HEK293 (cell line): ENCODE measurements around the gene ARHGEF4.
A peak's percentile ranks its signal among the peaks of the same experiment; 100 is the strongest.

Experiments
- CTCF ChIA-PET: fragments of 350-600 bp; formaldehyde crosslinking; extraction: SDS; loops from one replicate; lab custom pipeline; 2021; ENCODE audit warnings: antibody characterized with exemption; lab: Yijun Ruan, JAX
- POLR2A ChIA-PET: fragments of 300-600 bp; formaldehyde crosslinking; extraction: SDS; loops from one replicate; lab custom pipeline; 2020; ENCODE audit warnings: antibody characterized with exemption, inconsistent platforms; lab: Yijun Ruan, JAX
- H3K27ac ChIP-seq: fragments of 200-500 bp; sonication (Bioruptor generic); 2 replicates; pipeline ENCODE4 v1.5.1; 2014; ENCODE audit warnings: low read depth, low read length, control low read depth, inconsistent platforms; ENCODE audit errors: extremely low read depth
- H3K36me3 ChIP-seq, 2 experiments: fragments of 200-500 bp in 1 of 2; sonication (Bioruptor generic) in 1 of 2; 1 replicate in 1 of 2; 2 replicates in 1 of 2; pipeline ENCODE4 v1.5.1; 2014 to 2017; ENCODE audit warnings: inconsistent platforms in 2 of 2, low read length in 2 of 2; ENCODE audit not compliant: control insufficient read depth in 2 of 2, insufficient read depth in 1 of 2
- H3K4me1 ChIP-seq: fragments of 200-500 bp; sonication (Bioruptor generic); 2 replicates; pipeline ENCODE4 v1.5.1; 2014; ENCODE audit warnings: mild to moderate bottlenecking, low read length, inconsistent platforms; ENCODE audit not compliant: control insufficient read depth, insufficient read depth
- H3K4me3 ChIP-seq: 2 replicates; pipeline ENCODE4 v1.5.1; 2011; ENCODE audit warnings: low read depth, mild to moderate bottlenecking, control low read depth, low read length, moderate library complexity
- H3K9me3 ChIP-seq: fragments of 200-500 bp; sonication (Bioruptor generic); 2 replicates; pipeline ENCODE4 v1.5.1; 2014; ENCODE audit warnings: low read depth, low read length, inconsistent platforms; ENCODE audit not compliant: control insufficient read depth, insufficient read depth
- KLF10 ChIP-seq: fragments of 450-650 bp; IDR thresholded peaks from 2 replicates; pipeline ENCODE4 v1.5.1; 2018; ENCODE audit warnings: missing biosample characterization, mild to moderate bottlenecking, missing genetic modification characterization
- WT1 ChIP-seq: fragments of 450-650 bp; formaldehyde crosslinking; IDR thresholded peaks from 2 replicates; pipeline ENCODE4 v1.5.1; 2016; ENCODE audit warnings: missing biosample characterization, missing genetic modification characterization
- ZFP69B ChIP-seq: fragments of 450-650 bp; formaldehyde crosslinking; IDR thresholded peaks from 2 replicates; pipeline ENCODE4 v1.5.1; 2016; ENCODE audit warnings: missing biosample characterization, missing genetic modification characterization
- ZNF133 ChIP-seq: fragments of 450-650 bp; formaldehyde crosslinking; IDR thresholded peaks from 2 replicates; pipeline ENCODE4 v1.5.1; 2016; ENCODE audit warnings: missing biosample characterization, missing genetic modification characterization
- ZNF311 ChIP-seq: fragments of 450-650 bp; formaldehyde crosslinking; IDR thresholded peaks from 2 replicates; pipeline ENCODE4 v1.5.1; 2017; ENCODE audit warnings: missing biosample characterization, missing genetic modification characterization, borderline replicate concordance
- ZNF341 ChIP-seq: fragments of 450-650 bp; formaldehyde crosslinking; IDR thresholded peaks from 2 replicates; pipeline ENCODE4; 2016; ENCODE audit warnings: low read depth, missing biosample characterization, missing genetic modification characterization
- ZNF391 ChIP-seq: fragments of 450-650 bp; formaldehyde crosslinking; IDR thresholded peaks from 2 replicates; pipeline ENCODE4 v1.5.1; 2016; ENCODE audit warnings: low read depth, missing biosample characterization, missing genetic modification characterization, borderline replicate concordance
- ZNF624 ChIP-seq: fragments of 450-650 bp; formaldehyde crosslinking; IDR thresholded peaks from 2 replicates; pipeline ENCODE4 v1.5.1; 2017; ENCODE audit warnings: missing biosample characterization, missing genetic modification characterization
- ZNF76 ChIP-seq: fragments of 450-650 bp; formaldehyde crosslinking; IDR thresholded peaks from 2 replicates; pipeline ENCODE4; 2016; ENCODE audit warnings: low read depth, missing biosample characterization, missing genetic modification characterization, borderline replicate concordance
- TF ChIP-seq, protein P1 (sequence below): fragments of 450-650 bp; formaldehyde crosslinking; IDR thresholded peaks from 2 replicates; pipeline ENCODE4 v1.5.1; 2016; ENCODE audit warnings: missing biosample characterization, missing genetic modification characterization
- TF ChIP-seq, protein P2 (sequence below): fragments of 450-650 bp; formaldehyde crosslinking; IDR thresholded peaks from 2 replicates; pipeline ENCODE4 v1.5.1; 2016; ENCODE audit warnings: missing biosample characterization, missing genetic modification characterization
- TF ChIP-seq, protein P3 (sequence below): fragments of 450-650 bp; formaldehyde crosslinking; conservative IDR thresholded peaks from 2 replicates; pipeline ENCODE4 v1.5.1; 2016; ENCODE audit warnings: low read depth, missing biosample characterization, missing genetic modification characterization
- TF ChIP-seq, protein P4 (sequence below): fragments of 450-650 bp; formaldehyde crosslinking; IDR thresholded peaks from 2 replicates; pipeline ENCODE4 v1.5.1; 2016; ENCODE audit warnings: missing biosample characterization, missing genetic modification characterization
- TF ChIP-seq, protein P5 (sequence below): fragments of 450-650 bp; formaldehyde crosslinking; IDR thresholded peaks from 2 replicates; pipeline ENCODE4 v1.5.1; 2016; ENCODE audit warnings: missing biosample characterization, missing genetic modification characterization

The ARHGEF4 gene

DNA sequence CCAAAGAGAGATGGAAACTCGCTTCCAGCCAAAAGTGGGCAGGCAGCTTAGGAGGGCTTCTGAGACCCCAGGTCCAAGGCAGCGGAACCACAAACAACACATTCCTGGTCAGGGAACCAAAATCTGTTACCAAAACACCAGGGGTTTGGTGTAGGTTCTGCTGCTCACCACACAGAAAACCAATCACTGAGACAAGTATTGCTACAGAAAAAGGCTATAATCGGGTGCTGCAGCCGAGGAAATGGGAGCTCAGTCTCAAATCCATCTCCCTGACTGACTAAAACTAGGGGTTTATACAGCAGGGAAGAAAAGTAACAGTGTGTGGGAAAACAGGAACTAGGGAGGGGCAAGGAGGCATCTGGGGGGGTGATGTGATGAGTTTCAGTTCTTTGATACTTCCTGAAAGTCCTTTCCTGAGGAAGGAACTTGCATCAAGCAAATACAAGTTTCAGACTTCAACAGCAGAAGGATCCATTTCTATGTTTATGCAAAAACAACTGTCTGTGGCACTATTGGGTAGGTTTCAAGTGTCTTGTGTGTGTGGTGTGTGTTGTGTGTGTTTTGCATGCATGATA lies 148.6 kb downstream of the ARHGEF4 start:
- no peaks in the 10 kb centered on the region for H3K9me3 ChIP-seq
- no peaks in the 10 kb centered on the region for H3K36me3 ChIP-seq
- ChIA-PET POLR2A (no interaction called here), CTCF (interaction anchor here (0.6 kb wide), 1 partner anchor 475 kb away, joined by 3 read pairs; no protein-coding TSS in a partner anchor)
- TF ChIP-seq ZNF311 (tag by site-specific recombination) = no peak
- TF ChIP-seq WT1 (tag by site-specific recombination) = no peak
- TF ChIP-seq, protein P1, sequence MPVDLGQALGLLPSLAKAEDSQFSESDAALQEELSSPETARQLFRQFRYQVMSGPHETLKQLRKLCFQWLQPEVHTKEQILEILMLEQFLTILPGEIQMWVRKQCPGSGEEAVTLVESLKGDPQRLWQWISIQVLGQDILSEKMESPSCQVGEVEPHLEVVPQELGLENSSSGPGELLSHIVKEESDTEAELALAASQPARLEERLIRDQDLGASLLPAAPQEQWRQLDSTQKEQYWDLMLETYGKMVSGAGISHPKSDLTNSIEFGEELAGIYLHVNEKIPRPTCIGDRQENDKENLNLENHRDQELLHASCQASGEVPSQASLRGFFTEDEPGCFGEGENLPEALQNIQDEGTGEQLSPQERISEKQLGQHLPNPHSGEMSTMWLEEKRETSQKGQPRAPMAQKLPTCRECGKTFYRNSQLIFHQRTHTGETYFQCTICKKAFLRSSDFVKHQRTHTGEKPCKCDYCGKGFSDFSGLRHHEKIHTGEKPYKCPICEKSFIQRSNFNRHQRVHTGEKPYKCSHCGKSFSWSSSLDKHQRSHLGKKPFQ = no peak
- TF ChIP-seq ZNF391 (tag by site-specific recombination) = no peak
- TF ChIP-seq ZNF76 = no peak
- no peak for TF ChIP-seq ZNF133 (tag by site-specific recombination)
- H3K4me3 ChIP-seq = no peak overlapping the region
- H3K4me1 ChIP-seq = no peaks in the 10 kb centered on the region
- no peak overlapping the region for H3K27ac ChIP-seq

DNA sequence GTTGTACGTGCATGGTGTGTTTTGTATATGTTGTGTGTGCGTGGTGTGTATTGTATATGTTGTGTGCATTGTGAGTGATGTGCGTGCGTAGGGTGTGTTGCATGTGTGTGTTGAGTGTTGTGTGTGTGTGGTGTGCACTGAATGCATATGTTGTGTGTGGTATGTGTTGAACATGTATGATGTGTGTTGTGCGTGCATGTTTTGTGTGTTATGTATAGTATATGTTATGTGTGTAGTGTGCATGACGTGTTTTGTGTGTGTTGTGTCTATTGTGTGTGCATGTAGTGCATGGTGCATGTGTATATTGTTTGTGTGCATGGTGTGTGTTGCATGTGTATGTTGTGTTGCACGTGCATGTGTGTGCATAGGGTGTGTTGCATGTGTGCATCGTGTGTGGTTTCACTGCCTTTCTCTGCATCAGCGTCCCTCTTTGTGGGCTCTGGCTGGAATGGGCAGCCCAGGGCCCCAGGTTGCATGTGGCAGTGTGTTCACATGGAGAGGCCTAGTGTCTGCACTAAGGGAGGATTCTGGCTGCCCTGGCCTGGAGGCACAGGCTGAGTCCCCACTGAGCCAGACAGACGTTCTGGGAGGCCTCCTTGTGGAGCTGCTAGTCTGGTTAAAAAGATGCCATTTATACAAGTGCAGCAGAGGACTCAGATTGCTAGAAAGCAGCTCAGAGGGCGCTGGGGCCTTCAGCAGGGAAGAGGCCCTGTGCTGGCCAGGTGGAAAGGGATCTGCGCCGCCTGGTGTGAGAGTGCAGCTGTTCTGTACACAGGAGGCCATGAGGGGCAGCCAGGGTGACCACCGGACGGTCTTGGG lies 149.3 kb downstream of the ARHGEF4 start:
- H3K36me3 ChIP-seq = no peaks in the 10 kb centered on the region
- ChIA-PET CTCF (no interaction called here), POLR2A (no interaction called here)
- no peak overlapping the region for H3K4me3 ChIP-seq
- no peaks in the 10 kb centered on the region for H3K4me1 ChIP-seq
- TF ChIP-seq, protein P1 = 0 out of 2 replicates have a peak, but pooled peaks have one; percentile 22
- no peak for TF ChIP-seq KLF10
- TF ChIP-seq, protein P2, sequence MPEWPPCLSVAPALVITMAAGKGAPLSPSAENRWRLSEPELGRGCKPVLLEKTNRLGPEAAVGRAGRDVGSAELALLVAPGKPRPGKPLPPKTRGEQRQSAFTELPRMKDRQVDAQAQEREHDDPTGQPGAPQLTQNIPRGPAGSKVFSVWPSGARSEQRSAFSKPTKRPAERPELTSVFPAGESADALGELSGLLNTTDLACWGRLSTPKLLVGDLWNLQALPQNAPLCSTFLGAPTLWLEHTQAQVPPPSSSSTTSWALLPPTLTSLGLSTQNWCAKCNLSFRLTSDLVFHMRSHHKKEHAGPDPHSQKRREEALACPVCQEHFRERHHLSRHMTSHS (tag by site-specific recombination) = no peak
- H3K9me3 ChIP-seq = no peaks in the 10 kb centered on the region
- no peak overlapping the region for H3K27ac ChIP-seq

DNA sequence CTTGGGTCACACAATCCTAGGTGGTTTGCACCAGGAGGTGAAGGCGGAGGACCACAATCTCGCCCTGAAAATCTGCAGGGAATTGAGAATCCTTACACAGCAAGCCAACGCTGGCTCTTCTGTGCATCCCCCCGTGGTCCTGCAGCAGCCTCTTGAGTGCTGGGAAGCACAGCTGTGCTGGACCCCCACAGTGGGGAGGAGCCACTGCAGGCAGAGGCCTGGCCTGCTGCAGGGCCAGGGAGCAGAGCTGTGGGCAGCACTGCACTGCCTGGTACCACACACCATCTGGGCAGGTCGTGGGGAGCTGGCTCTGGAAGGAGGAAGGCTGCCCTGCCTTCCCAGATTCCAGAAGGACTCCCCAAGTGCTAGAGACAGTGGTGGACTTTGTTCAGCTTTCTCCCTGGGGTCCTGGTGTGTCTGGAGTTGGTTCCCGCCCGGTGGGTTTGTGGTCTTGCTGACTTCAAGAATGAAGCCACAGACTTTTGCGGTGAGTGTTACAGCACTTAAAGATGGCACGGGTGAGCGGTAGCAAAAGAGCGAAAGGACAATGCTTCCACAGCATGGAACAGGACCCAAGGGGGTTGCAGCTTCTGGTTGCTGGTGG lies 150.3 kb downstream of the ARHGEF4 start:
- H3K27ac ChIP-seq = no peak overlapping the region
- ChIA-PET POLR2A (no interaction called here), CTCF (interaction anchor here (0.6 kb wide), 1 partner anchor 378 kb away, joined by 3 read pairs; no protein-coding TSS in a partner anchor)
- no peaks in the 10 kb centered on the region for H3K4me1 ChIP-seq
- TF ChIP-seq, protein P3, sequence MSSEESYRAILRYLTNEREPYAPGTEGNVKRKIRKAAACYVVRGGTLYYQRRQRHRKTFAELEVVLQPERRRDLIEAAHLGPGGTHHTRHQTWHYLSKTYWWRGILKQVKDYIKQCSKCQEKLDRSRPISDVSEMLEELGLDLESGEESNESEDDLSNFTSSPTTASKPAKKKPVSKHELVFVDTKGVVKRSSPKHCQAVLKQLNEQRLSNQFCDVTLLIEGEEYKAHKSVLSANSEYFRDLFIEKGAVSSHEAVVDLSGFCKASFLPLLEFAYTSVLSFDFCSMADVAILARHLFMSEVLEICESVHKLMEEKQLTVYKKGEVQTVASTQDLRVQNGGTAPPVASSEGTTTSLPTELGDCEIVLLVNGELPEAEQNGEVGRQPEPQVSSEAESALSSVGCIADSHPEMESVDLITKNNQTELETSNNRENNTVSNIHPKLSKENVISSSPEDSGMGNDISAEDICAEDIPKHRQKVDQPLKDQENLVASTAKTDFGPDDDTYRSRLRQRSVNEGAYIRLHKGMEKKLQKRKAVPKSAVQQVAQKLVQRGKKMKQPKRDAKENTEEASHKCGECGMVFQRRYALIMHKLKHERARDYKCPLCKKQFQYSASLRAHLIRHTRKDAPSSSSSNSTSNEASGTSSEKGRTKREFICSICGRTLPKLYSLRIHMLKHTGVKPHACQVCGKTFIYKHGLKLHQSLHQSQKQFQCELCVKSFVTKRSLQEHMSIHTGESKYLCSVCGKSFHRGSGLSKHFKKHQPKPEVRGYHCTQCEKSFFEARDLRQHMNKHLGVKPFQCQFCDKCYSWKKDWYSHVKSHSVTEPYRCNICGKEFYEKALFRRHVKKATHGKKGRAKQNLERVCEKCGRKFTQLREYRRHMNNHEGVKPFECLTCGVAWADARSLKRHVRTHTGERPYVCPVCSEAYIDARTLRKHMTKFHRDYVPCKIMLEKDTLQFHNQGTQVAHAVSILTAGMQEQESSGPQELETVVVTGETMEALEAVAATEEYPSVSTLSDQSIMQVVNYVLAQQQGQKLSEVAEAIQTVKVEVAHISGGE = no peak
- TF ChIP-seq ZNF624 (tag by site-specific recombination) = no peak
- TF ChIP-seq ZFP69B (tag by site-specific recombination) = no peak
- TF ChIP-seq ZNF341 = peak; percentile 55
- TF ChIP-seq, protein P4, sequence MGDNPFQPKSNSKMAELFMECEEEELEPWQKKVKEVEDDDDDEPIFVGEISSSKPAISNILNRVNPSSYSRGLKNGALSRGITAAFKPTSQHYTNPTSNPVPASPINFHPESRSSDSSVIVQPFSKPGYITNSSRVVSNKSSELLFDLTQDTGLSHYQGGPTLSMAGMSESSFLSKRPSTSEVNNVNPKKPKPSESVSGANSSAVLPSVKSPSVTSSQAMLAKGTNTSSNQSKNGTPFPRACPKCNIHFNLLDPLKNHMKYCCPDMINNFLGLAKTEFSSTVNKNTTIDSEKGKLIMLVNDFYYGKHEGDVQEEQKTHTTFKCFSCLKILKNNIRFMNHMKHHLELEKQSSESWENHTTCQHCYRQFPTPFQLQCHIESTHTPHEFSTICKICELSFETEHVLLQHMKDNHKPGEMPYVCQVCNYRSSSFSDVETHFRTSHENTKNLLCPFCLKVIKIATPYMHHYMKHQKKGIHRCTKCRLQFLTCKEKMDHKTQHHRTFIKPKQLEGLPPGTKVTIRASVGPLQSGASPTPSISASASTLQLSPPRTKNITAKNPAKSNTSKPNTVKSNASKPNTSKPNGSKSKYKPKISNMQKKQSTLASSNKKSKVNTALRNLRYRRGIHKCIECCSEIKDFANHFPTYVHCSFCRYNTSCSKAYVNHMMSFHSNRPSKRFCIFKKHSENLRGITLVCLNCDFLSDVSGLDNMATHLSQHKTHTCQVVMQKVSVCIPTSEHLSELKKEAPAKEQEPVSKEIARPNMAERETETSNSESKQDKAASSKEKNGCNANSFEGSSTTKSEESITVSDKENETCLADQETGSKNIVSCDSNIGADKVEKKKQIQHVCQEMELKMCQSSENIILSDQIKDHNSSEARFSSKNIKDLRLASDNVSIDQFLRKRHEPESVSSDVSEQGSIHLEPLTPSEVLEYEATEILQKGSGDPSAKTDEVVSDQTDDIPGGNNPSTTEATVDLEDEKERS = no peak
- TF ChIP-seq, protein P5, sequence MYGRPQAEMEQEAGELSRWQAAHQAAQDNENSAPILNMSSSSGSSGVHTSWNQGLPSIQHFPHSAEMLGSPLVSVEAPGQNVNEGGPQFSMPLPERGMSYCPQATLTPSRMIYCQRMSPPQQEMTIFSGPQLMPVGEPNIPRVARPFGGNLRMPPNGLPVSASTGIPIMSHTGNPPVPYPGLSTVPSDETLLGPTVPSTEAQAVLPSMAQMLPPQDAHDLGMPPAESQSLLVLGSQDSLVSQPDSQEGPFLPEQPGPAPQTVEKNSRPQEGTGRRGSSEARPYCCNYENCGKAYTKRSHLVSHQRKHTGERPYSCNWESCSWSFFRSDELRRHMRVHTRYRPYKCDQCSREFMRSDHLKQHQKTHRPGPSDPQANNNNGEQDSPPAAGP (tag by site-specific recombination) = no peak
- no peak overlapping the region for H3K4me3 ChIP-seq
- H3K36me3 ChIP-seq = no peaks in the 10 kb centered on the region
- no peaks in the 10 kb centered on the region for H3K9me3 ChIP-seq
